Stimulated activated CD4-positive, alpha-beta T cell treated with anti-CD3 and anti-CD28 coated beads, Interleukin-1b, Interleukin-23, amount 100 ng/mL, for 1 hour (primary cell): Measurements from ENCODE around the gene MLC1.

Source experiments
- DNase-seq, 2 donors: peaks; one replicate each; pipeline ENCODE4 v3.0.0-alpha.2; 2020; ENCODE audit warnings: low read depth in 2 of 2

Gene MLC1

DNA sequence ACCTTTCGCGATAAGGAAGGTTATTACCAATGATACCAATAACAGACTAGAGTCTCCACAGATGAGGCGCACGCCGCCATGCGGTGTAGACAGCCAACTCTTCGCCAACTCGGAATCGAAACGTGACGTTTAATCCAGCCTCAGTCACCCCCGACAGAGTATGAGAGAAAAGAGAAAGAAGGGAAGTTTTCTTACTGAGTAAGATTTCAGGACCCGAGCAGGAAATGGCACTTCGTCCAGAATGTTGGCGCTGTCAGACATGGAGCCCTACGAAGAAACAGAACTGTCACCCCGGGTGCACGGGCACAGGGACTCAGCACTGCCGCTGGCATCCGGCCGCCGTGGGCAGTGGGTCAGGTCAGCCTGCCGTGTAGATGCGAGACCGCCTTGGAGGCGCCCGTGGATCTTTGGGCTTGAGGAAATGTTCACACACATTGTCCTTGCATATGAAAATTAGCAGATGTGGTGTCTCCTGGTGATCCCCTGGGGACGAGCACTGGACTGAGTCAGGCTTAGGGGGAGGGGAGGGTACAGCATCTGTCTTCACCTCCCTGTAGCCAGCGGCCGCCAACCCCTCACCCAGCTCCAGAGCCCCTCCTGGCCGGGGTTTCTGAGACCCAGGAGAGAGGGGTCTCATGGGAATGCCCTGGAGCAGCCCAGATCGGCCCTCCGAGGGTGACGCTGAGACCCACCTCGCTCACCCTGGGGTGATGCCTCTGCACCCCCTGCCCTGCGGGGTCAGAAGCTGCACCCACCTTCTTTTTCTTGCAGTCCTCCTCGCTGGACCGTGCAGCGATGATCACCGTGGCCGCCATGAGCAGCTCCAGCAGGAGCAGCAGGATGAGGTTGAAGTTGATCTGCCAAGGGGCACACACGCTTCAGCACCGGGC is 8.3 kb downstream of the MLC1 start:
- no peak for DNase-seq

DNA sequence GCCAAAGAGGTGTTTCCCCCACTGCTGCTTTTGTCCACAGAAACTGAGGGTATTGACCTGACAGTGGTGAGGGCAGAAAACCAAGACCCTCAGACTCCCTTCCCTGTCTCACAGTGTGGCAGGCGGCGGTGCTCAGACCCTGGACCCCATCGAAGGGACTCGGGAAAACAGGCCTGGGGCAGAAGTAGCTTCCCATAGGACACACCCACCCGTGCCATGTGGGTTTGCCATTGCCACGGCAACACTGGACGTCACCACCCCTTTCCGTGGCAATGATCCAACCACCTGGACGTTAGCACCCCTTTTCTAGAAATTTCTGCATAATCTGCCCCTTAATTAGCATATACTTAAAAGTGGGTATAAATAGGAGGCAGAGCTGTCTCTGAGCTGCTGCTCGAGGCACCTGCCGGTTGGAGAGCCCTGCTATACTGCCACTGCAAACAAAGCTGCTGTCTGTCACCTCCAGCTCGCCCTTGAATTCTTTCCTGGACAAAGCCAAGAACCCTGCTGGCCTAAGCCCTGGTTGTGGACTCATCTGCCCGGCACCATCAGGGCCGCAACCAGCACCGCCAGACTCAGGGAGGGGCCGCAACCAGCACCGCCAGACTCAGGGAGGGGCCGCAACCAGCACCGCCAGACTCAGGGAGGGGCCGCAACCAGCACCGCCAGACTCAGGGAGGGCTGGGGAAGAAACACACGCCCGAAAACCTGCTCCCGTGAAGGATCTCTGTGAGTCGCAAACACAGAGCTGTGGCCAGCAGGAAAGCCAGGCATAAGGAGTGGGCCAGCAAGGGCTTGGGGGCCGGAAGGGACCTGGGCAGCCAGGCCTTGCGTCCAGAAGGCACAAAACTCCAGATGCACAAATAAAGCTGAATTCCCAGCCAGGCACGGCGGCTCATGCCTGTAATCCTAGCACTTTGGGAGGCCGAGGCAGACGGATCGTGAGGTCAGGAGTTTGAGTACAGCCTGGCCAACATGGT is 10.4 kb downstream of the MLC1 start:
- no peak for DNase-seq

DNA sequence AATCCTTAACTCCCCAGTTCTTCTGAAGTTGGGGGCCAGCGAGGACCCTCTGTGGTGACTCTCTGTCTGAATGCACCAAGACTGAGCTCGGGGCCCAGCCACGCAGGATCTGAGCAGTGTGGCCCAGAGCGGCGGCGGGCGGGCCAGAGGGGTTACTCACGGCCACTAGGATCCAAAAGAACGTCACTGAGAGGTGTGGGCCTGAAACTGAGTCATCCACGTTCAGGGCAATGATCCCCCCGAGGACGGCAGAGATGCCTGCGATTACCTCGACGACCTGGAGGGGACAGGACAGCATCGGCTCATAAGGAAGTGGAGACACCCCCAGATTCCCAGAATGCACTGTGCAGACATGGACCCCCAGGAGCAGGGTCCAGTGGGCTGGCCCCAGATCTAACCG is 11.2 kb downstream of the MLC1 start:
- no peak for DNase-seq

DNA sequence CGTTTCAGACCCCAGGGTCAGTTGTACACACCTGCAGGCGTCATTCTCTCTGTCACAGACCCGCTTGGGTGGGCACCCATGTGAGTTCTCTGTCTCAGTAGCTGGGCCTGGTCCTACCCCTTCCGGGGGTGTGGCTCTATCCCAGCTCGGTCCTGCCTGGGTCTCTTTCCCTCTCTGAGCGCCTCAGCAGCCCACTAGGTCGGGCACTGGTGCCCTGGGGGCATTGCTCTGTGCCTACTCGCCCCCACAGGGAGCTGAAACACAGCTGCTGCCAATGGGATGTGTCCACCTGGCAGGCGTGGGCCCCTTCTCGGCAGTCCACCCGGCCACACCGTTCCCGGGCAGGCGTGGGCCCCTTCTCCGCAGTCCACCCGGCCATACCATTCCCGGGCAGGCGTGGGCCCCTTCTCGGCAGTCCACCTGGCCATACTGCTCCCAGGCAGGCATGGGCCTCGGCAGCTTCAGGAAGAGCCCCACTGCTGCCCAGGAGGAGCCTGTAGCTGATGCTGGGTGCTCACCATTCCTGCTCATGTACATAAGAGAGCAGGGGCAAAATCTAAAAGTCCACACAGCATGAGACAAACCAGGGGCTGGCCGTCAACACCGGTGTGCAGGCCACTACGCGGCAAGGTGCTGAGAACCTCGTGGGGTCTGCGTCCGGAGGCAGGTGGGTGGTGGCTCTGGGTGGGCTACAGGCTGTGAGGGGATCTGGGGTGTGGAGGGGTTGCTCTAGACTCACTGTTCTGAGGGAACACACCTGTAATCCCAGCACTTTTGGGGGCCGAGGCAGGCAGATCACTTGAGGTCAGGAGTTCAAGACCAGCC is 12.3 kb downstream of the MLC1 start:
- DNase-seq = no peak

DNA sequence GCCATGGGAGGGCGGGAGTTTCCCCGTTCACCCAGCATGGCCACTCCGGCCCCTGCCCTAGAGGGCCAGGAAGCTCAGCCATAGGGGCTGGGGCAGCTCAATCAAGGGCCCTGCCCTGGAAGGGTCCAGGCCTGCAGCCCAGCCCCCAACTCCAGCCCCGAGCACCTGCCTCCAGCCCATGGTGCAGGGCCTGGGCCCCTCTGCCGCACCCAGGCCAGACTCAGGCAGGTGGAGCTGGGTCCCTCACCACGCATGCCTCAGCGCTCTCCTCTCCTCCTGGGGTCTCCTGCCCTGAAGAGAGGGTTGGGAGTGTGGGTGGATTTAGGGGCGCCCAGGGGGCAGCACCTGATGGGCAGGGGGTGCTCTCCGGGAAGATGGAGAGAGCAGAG is 13.1 kb downstream of the MLC1 start:
- no peak for DNase-seq

DNA sequence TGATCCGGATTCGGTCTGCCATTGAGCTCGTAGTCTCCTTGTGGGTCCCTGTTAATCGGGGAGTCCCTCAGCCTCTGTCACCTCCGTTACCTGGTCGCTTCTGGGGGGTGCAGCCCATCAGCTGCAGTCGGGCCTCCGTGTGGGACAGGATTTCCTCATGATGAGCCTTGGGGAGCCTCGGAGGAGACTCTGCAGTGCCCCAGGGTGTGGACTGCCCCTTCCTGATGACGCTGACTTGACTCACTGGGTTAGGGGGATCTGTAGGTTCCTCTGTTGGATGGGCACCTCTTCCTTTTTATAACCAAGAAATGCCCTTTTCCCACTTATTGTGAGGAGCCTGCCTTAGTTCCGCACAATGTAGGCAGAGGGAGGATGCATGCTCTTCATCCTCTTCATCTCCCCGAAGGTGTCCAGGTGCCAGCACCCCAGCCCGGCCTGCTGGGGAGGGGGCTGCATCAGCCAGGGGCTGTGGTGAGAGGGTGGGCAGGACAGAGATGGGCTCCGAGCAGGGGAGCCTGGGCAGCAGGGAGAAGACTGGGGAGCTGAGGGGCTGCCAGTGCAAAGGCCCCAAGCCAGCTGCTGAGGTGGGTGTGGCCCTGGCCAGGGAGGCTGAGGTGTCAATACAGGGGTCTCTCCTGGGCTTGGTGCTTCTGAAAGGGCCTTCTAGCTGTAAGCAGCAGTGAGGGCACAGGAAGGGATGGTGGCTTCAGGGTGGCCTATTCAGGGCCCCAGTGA is 13.6 kb downstream of the MLC1 start:
- no peak for DNase-seq

DNA sequence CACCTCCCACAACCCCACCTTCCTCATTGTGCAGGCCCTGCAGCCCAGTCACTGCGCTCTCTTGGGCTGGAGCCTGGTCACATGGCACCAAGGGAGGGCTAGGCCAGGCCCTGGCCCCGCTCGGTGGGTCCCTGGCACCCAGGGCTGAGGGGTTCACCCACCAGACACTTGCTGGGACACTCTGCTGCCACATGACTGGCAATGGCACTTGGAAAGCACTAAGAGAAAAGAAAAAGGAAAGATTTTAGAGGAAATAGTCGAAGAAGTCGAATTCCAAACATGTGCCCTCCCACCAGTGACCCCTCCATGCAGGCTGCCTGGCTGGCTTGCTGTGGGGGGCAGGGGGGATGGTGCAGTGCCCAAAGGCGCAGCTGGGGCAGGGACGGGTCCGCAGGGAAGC is 14.9 kb downstream of the MLC1 start:
- no peak for DNase-seq

DNA sequence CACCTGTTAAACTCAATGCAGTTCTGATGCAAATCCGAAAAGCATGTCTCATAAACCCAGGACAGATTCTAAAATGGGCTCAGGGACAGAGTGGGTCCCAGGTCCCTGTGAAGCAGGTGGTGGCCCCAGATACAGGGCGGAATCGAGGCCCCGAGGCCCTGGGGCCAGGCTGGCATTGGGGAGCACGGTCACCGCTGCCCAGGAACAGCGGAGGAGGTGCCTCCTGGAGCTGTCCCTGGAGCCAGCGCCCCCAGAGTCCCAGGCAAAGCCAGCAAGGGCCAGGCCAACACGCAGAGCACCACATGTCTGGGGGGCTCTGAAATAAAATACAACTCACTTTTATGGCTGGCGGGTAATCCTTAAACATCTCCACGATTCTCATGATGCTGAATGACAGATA is 17.1 kb downstream of the MLC1 start:
- DNase-seq = no peak

DNA sequence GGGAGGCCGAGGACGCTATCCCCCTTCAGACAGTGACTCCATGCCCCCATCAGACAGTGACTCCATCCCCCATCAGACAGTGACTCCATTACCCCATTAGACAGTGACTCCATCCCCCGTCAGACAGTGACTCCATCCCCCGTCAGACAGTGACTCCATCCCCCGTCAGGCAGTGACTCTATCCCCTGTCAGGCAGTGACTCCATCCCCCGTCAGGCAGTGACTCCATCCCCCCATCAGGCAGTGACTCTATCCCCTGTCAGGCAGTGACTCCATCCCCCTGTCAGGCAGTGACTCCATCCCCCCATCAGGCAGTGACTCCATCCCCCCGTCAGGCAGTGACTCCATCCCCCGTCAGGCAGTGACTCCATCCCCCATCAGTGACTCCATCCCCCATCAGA is 18.0 kb downstream of the MLC1 start:
- no peak for DNase-seq

DNA sequence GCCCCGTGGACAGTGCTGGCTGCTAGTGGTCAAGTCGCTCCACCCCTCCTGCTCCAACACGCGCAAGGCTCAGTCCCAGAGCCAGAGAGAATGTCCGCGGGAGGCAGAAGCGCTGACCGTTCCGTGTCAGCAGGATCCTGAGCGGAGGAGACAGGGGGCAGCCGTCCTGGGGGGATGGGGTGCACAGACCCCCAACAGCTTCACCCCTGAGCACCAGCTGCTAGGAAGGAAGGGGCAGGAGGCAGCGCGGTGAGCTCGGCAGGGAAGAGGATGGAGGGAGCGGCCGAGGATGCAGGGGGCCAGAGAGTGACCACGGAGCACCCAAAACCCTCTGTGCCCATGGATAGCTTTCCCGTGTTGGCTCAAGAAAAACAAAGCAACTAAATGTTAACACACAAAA is 20.8 kb downstream of the MLC1 start:
- no peak for DNase-seq

DNA sequence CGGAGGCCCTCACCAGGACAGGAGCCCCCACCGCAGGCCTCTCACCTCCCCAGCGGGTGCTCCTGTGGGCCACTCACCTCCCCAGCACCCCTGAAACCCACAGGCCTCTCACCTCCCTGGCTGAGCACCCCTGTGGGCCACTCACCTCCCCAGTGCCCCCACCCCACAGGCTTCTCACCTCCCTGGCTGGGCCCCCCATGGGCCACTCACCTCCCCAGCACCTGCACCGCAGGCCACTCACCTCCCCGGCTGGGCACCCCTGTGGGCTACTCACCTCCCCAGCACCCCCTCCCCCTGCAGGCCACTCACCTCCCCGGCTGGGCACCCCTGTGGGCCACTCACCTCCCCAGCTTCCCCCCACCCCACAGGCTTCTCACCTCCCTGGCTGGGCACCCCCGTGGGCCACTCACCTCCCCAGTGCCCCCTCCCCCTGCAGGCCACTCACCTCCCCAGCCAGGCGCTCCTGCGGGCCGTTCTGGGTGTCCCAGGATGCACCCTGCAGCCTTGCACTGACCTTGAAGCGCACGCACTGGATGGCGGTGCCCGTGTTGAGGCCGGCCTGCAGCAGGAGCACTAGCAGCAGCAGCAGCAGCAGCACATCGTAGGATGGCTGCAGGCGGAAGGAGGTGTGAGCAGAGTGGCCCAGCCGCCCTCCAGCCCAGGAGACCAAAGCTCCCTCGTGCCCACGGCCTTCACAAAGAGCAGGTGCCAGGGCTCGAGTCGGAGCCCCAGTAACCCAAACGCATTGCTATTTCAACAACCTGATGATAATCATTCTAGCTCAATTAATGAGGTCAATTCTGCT is 21.4 kb downstream of the MLC1 start:
- DNase-seq = no peak

DNA sequence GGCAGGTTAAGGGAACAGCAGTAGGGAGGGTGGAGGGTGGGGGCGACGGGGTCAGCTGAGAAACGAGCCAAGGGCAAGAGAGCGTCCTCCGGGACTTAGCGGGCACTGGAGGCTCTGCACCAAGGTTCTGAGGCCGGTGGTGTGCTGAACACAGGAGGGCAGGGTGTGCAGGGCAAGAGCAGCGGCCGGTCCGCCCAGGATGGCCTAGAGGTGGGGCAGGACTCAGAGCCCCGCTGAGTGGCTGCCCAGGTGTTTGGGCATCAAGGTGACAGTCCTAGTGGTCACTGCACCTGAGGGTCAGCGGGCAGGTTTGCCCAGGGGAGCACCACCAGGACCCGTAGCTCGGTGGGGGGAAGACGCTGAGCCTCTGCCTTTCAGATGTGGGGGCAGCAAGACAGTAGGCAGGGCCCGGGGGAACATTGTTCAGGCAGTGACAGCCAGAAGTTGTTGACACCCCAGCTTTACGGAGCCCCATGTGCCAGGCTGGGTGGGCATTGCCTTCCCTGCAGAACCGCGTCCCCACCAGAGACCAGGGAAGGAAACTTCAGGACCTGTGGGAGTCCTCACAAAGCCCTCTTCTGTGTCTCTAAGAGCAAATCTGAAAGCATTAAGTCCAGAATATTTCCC is 22.6 kb downstream of the MLC1 start:
- no peak for DNase-seq

DNA sequence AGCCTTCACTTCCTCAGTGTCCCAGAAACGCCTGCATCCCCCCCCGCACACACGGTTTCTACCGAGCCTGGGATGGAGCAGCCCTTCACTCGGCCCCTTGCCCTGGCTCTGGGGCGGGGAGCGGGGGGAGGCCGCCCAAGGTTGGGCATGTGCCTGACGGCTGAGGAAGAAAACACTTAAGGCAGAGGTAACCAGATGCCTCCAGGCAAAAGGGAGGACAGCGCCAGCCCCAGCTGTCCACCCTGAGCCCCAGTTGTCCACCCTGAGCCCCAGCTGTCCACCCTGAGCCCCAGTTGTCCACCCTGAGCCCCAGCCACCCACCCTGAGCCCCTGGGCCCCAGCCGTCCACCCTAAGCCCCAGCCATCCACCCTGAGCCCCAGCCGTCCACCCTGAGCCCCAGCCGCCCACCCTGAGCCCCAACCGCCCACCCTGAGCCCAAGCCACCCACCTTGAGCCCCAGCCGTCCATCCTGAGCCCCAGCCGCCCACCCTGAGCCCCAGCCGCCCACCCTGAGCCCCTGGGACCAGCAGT is 23.3 kb downstream of the MLC1 start:
- DNase-seq = no peak

DNA sequence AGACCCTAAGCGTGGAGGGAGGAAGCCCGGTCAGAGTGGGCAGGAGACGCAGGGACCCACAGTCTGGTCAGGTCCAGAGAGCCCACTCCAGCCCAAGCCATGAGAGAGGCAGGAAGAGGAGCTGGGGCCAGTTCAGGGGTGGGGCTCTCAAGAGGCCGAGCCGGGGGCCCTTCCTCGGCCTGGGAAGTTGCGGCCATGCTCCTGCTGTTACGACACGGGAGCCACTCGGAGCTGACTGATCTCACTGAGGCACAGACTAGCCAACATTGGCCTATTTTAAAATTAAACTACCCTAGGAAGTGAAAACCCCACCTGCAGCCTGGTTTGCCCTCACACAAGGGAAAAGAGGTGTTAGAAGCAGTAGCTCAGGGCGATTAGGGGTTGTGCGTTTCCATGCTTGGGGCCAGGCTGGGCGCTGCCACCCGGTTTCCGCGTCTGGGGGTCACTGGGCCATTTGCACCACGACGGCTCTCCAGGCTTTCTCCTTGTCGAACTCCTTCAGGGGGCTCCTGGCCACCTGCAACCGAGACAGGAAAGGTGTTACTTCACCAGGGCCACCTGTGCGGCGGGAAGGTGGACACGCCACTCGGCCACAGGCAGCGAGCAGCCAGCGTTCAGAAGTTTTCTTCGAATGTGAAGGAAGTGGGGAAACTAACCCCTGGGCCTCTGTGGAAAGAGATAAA is 23.9 kb downstream of the MLC1 start:
- no peak for DNase-seq

DNA sequence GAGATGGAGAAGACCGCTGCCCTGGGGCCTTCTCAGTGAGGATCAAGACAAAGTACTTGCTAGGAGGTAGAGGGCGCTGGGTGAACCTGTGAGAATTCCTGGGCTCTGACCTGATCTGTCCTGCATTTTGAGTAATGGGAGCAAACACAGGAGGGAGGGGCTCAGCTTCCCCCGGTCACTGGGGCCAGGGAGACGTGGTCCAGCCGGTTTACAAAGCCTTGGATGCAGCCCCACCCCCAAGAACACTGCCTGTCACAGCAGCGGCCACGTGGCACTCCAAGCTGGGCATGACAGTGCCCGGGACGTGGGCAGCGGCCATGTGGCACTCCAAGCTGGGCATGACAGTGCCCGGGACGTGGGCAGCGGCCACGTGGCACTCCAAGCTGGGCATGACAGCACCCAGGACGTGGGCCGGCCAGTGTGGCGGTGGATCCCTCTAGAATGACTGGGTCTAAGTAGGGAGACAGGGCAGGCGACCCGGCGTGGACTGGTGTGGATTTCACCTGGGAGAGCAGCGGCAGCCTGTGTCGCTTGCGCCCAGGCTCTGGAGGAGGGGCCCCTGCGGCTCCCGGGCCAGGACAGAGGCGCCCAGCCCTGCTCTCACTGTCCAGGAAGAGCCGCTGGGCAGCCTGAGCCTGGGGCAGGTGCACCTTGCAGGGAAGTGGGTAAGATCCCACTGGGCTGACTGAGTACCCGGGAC is 24.6 kb downstream of the MLC1 start:
- no peak for DNase-seq

DNA sequence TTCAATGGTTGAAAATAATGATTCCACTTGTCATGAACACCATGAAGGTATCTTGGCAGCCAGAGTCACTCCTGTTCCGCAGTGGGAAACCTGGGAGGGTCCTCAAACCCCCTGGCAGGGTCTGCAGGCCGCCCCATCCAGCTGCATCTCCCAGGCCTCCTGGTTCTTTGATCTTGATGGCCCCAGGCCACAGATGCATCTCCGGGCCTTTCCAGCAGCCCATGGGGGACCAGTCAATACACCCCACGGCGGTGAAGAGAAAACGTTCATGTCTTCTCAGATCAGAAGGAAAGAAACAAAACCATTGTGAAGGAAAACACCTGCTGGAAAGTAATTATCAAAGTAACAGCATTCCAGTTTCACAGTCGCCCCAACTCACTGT is 25.4 kb downstream of the MLC1 start:
- DNase-seq = no peak

DNA sequence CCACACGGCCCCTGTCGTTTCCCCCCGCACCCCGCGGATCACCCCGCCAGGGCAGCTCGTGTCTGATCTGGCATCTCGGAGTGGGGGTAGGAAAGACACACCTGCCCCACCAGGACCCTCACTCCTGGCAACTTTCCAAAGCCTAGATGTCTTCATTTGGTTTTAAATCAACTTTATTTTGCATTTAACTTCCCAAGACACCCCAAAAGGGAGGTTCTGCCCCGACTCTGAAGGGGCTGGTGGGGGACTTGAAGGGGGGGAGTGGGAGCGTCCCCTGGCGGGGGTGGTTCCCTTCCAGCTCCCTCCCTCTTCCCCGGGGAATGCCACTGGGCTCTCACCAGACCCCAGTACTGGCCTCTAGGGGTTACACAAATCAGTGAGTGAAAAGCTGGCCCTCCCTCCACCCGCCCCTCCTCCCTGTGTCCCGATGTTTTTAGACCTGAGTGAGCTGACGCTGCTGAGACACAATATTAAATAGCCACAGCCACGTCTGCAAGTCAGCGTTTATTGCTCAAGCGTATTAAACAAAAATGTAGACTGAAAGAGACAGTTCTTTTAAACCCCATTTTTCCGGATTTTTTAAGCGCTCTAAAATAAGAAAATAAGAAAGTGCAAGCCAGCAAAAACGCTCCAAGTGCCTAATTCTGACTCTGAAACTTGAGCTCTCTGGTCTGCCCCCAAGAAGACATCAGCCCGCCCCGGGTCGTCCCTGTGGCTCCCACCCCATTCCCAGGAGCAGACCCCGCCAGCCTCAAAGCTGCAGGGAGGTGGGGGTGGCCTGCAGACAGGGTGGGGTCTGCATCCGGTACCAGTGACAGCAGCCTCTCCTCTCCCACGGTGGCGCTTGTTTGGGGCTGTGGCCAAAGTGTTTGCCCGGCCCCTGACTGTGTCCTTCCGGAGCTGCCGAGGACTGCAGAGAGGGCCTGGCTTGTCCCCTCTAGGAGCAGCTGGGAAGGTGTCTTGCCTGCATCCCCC is 26.0 kb downstream of the MLC1 start:
- no peak for DNase-seq
